Left hindlimb (tissue), 1 donor: ENCODE results near the gene RHPN2.
"Not testable (repeated sequence)": the region's sequence is repeated elsewhere in the genome, so short reads cannot be mapped to it uniquely, and the experiment has no call there.

ENCODE experiments used
- DNase-seq: peaks from one replicate; pipeline ENCODE4 v3.0.0-alpha.2; 2018

The RHPN2 gene

GRCh38 chr19:33063753-33064457 lies 783 bp downstream of the RHPN2 start:
- no peak for DNase-seq

GRCh38 chr19:33063356-33063752 lies 1.3 kb downstream of the RHPN2 start:
- no peak for DNase-seq

- no peak for DNase-seq
These were observed 1.8 kb downstream of the RHPN2 start for GRCh38 chr19:33062902-33063301.

- DNase-seq, result no peak
These were observed 4.1 kb downstream of the RHPN2 start for GRCh38 chr19:33060586-33060985.

- DNase-seq, result no peak
These were observed 9.0 kb downstream of the RHPN2 start for GRCh38 chr19:33055718-33056117.

GRCh38 chr19:33054623-33055022 lies 10.1 kb downstream of the RHPN2 start:
- no peak for DNase-seq

- no peak for DNase-seq
These were observed 12.2 kb downstream of the RHPN2 start for GRCh38 chr19:33052352-33052972.

GRCh38 chr19:33050110-33050509 lies 14.6 kb downstream of the RHPN2 start:
- no peak for DNase-seq

- DNase-seq, result no peak
These were observed 15.6 kb downstream of the RHPN2 start for GRCh38 chr19:33048806-33049676.

GRCh38 chr19:33047422-33047821 lies 17.3 kb downstream of the RHPN2 start:
- no peak for DNase-seq

- DNase-seq, result not testable (repeated sequence)
These were observed 22.9 kb downstream of the RHPN2 start for GRCh38 chr19:33041828-33042160.

- DNase-seq, result no peak
These were observed 23.5 kb downstream of the RHPN2 start for GRCh38 chr19:33040994-33041827.

- DNase-seq, result no peak
These were observed 24.9 kb downstream of the RHPN2 start for GRCh38 chr19:33039815-33040214.

GRCh38 chr19:33039108-33039599 lies 25.5 kb downstream of the RHPN2 start:
- no peak for DNase-seq

GRCh38 chr19:33037168-33038025 lies 27.3 kb downstream of the RHPN2 start:
- not testable (repeated sequence) for DNase-seq

GRCh38 chr19:33036370-33037167 lies 28.1 kb downstream of the RHPN2 start:
- DNase-seq, result not testable (repeated sequence)

- no peak for DNase-seq
These were observed 29.2 kb downstream of the RHPN2 start for GRCh38 chr19:33035461-33035860.

GRCh38 chr19:33032218-33032781 lies 32.4 kb downstream of the RHPN2 start:
- DNase-seq, result no peak

- DNase-seq, result no peak
These were observed 34.9 kb downstream of the RHPN2 start for GRCh38 chr19:33029746-33030303.

- DNase-seq, result not testable (repeated sequence)
These were observed 38.1 kb downstream of the RHPN2 start for GRCh38 chr19:33026602-33027001.
